H9 (cell line): ENCODE data around the gene PRKCA. TPM values are rescaled to one million over a fixed set of nuclear protein-coding genes. Genes with fewer than 3 reads are reported as not detected.

Experiments
- DNase-seq: peaks from one replicate; pipeline ENCODE4 v3.0.0-alpha.2; 2017
- H2AFZ ChIP-seq: one replicate; pipeline ENCODE4 v1.6.1; 2013; ENCODE audit warnings: mild to moderate bottlenecking, low read length, control low read depth, moderate library complexity
- H2AK5ac ChIP-seq: 2 replicates; pipeline ENCODE4 v1.6.1; 2013; ENCODE audit warnings: low read length, control low read depth, mixed read lengths; ENCODE audit not compliant: insufficient read length
- H2BK120ac ChIP-seq: one replicate; pipeline ENCODE4 v1.6.1; 2013; ENCODE audit warnings: low read depth, mild to moderate bottlenecking, low read length, control low read depth, inconsistent platforms; ENCODE audit not compliant: poor library complexity, severe bottlenecking
- H2BK12ac ChIP-seq: 2 replicates; pipeline ENCODE4 v1.6.1; 2013; ENCODE audit warnings: low read length, control low read depth, mixed read lengths, low read depth; ENCODE audit not compliant: insufficient read length
- H2BK15ac ChIP-seq: 2 replicates; pipeline ENCODE4 v1.6.1; 2013; ENCODE audit warnings: low read depth, low read length, control low read depth
- H2BK20ac ChIP-seq: one replicate; pipeline ENCODE4 v1.6.1; 2013; ENCODE audit warnings: low read depth, mild to moderate bottlenecking, low read length, control low read depth, inconsistent platforms; ENCODE audit not compliant: poor library complexity, severe bottlenecking
- H2BK5ac ChIP-seq: 2 replicates; pipeline ENCODE4 v1.6.1; 2013; ENCODE audit warnings: low read length, control low read depth, mixed read lengths; ENCODE audit not compliant: insufficient read length
- H3K14ac ChIP-seq: 2 replicates; pipeline ENCODE4 v1.6.1; 2013; ENCODE audit warnings: low read length, control low read depth; ENCODE audit not compliant: insufficient read depth
- H3K18ac ChIP-seq: 2 replicates; pipeline ENCODE4 v1.6.1; 2013; ENCODE audit warnings: low read depth, mild to moderate bottlenecking, mixed read lengths, low read length, control low read depth; ENCODE audit not compliant: insufficient read length
- H3K23ac ChIP-seq: 2 replicates; pipeline ENCODE4 v1.6.1; 2013; ENCODE audit warnings: low read length, control low read depth, mixed read lengths, low read depth; ENCODE audit not compliant: insufficient read length
- H3K23me2 ChIP-seq: 2 replicates; pipeline ENCODE4 v1.6.1; 2013; ENCODE audit warnings: low read depth, mild to moderate bottlenecking, mixed read lengths, low read length, control low read depth; ENCODE audit not compliant: insufficient read length, poor library complexity, severe bottlenecking
- H3K27ac ChIP-seq: 2 replicates; pipeline ENCODE4 v1.5.1; 2013; ENCODE audit warnings: low read length, control low read depth, mixed read lengths, low read depth; ENCODE audit not compliant: insufficient read length
- H3K27me3 ChIP-seq: 2 replicates; pipeline ENCODE4 v1.6.1; 2013; ENCODE audit warnings: low read length, control low read depth, inconsistent platforms; ENCODE audit not compliant: insufficient read depth
- H3K4ac ChIP-seq: 2 replicates; pipeline ENCODE4 v1.6.1; 2013; ENCODE audit warnings: low read depth, mild to moderate bottlenecking, control low read depth, inconsistent platforms, low read length, moderate library complexity
- H3K4me1 ChIP-seq: 2 replicates; pipeline ENCODE4 v1.6.1; 2013; ENCODE audit warnings: low read length, control low read depth, inconsistent platforms; ENCODE audit not compliant: insufficient read depth
- H3K4me2 ChIP-seq: 2 replicates; pipeline ENCODE4 v1.6.1; 2013; ENCODE audit warnings: low read length, control low read depth, mixed read lengths; ENCODE audit not compliant: insufficient read length, insufficient read depth
- H3K56ac ChIP-seq: 2 replicates; pipeline ENCODE4 v1.6.1; 2013; ENCODE audit warnings: low read depth, mild to moderate bottlenecking, mixed read lengths, low read length, control low read depth; ENCODE audit not compliant: insufficient read length
- H3K79me1 ChIP-seq: 2 replicates; pipeline ENCODE4 v1.6.1; 2013; ENCODE audit warnings: low read depth, mild to moderate bottlenecking, moderate library complexity, low read length, control low read depth, inconsistent platforms; ENCODE audit not compliant: insufficient read depth, poor library complexity, severe bottlenecking
- H3K79me2 ChIP-seq: 2 replicates; pipeline ENCODE4 v1.6.1; 2013; ENCODE audit warnings: low read length, control low read depth, inconsistent platforms; ENCODE audit not compliant: insufficient read depth
- H3K9ac ChIP-seq: 2 replicates; pipeline ENCODE4 v1.6.1; 2013; ENCODE audit warnings: low read length, control low read depth, mixed read lengths; ENCODE audit not compliant: insufficient read length; ENCODE audit errors: extremely low read depth
- H3K9me3 ChIP-seq: one replicate; pipeline ENCODE4 v1.6.1; 2013; ENCODE audit warnings: low read depth, low read length, inconsistent platforms; ENCODE audit not compliant: control insufficient read depth
- H3T11ph ChIP-seq: one replicate; pipeline ENCODE4 v1.6.1; 2013; ENCODE audit warnings: mild to moderate bottlenecking, low read length, control low read depth, inconsistent platforms
- H4K20me1 ChIP-seq: one replicate; pipeline ENCODE4 v1.6.1; 2013; ENCODE audit not compliant: control insufficient read depth, insufficient read length, insufficient read depth
- H4K5ac ChIP-seq: 2 replicates; pipeline ENCODE4 v1.6.1; 2013; ENCODE audit warnings: low read depth, mild to moderate bottlenecking, mixed read lengths, low read length, control low read depth; ENCODE audit not compliant: insufficient read length
- H4K8ac ChIP-seq: replicated peaks from 2 replicates; pipeline ENCODE4 v1.6.1; 2013; ENCODE audit warnings: low read length, control low read depth, mixed read lengths, low read depth; ENCODE audit not compliant: insufficient read length
- H4K91ac ChIP-seq: 2 replicates; pipeline ENCODE4 v1.6.1; 2013; ENCODE audit warnings: low read depth, mild to moderate bottlenecking, moderate library complexity, mixed read lengths, low read length, control low read depth; ENCODE audit not compliant: insufficient read length
- H3K27ac Mint-ChIP-seq, 3 experiments: 2 replicates in 2 of 3; 3 replicates in 1 of 3; pipeline ENCODE4 v1.8.0; 2020 to 2021; ENCODE audit warnings: mixed read lengths in 3 of 3, mild to moderate bottlenecking in 1 of 3, moderate library complexity in 1 of 3
- H3K27me3 Mint-ChIP-seq: 2 replicates; pipeline ENCODE4 v1.8.0; 2021; ENCODE audit warnings: low read depth, mild to moderate bottlenecking, moderate library complexity, mixed read lengths
- H3K36me3 Mint-ChIP-seq, 3 experiments: 2 replicates in 2 of 3; 3 replicates in 1 of 3; pipeline ENCODE4 v1.8.0; 2020 to 2021; ENCODE audit warnings: low read depth in 3 of 3, mixed read lengths in 3 of 3; ENCODE audit not compliant: insufficient read depth in 1 of 3
- H3K4me1 Mint-ChIP-seq, 2 experiments: 2 replicates each; pipeline ENCODE4 v1.8.0; 2020; ENCODE audit warnings: mixed read lengths in 2 of 2
- H3K4me3 Mint-ChIP-seq, 2 experiments: 2 replicates in 1 of 2; 3 replicates in 1 of 2; pipeline ENCODE4 v1.8.0; 2020 to 2021; ENCODE audit warnings: mild to moderate bottlenecking in 2 of 2, mixed read lengths in 2 of 2, moderate library complexity in 1 of 2
- H3K9me3 Mint-ChIP-seq, 2 experiments: 2 replicates in 1 of 2; 3 replicates in 1 of 2; pipeline ENCODE4 v1.8.0; 2020; ENCODE audit warnings: mild to moderate bottlenecking in 2 of 2, mixed read lengths in 2 of 2, moderate library complexity in 1 of 2
- CTCF ChIP-seq: fragments of 200-600 bp; sonication (generic); conservative IDR thresholded peaks from 3 replicates; pipeline ENCODE4 v1.8.0; 2021; ENCODE audit warnings: antibody characterized with exemption, mild to moderate bottlenecking
- WGBS: extraction: QIAGEN DNeasy Blood & Tissue Kit; methylation state at CpG from one replicate; pipeline ENCODE4 v1.1.7; 2013; ENCODE audit warnings: missing lambda C conversion rate, low lambda C conversion rate, mixed read lengths; ENCODE audit not compliant: insufficient read length; ENCODE audit errors: extremely low coverage; 5-methylcytosine and 5-hydroxymethylcytosine counted together
- total RNA-seq: library from RNA; stranded (reverse); gene quantifications from 2 replicates; pipeline ENCODE4 v1.2.1, GENCODE V29; 2021

Gene PRKCA
- total RNA-seq, 1 experiment from 2014 or later: 10.5 TPM

- TF ChIP-seq CTCF: no peak
- H3K9me3 Mint-ChIP-seq: no peaks in the 10 kb centered on the region
- Histone ChIP-seq H3K4ac (no peak overlapping the region), H3K79me1 (no peaks in the 10 kb centered on the region), H4K5ac (no peak overlapping the region), H2BK12ac (no peak overlapping the region), H3K4me2 (no peak overlapping the region), H4K8ac (no peak overlapping the region), H3K14ac (no peak overlapping the region), H3K23ac (no peak overlapping the region), H3T11ph (no peak overlapping the region), H3K56ac (no peak overlapping the region), H3K18ac (no peak overlapping the region), H3K23me2 (no peaks in the 10 kb centered on the region), H3K4me1 (no peaks in the 10 kb centered on the region), H3K9me3 (no peaks in the 10 kb centered on the region), H2AFZ (no peak overlapping the region), H2BK5ac (no peak overlapping the region), H2BK15ac (no peak overlapping the region), H3K9ac (no peak overlapping the region), H3K79me2 (no peaks in the 10 kb centered on the region), H2BK120ac (no peak overlapping the region), H3K27me3 (no peaks in the 10 kb centered on the region), H3K27ac (no peak overlapping the region), H2AK5ac (no peak overlapping the region), H4K91ac (no peak overlapping the region), H4K20me1 (no peaks in the 10 kb centered on the region), H2BK20ac (no peak overlapping the region)
- H3K4me1 Mint-ChIP-seq: no peaks in the 10 kb centered on the region
- no peak overlapping the region for H3K4me3 Mint-ChIP-seq
- no CpG with 5 or more reads among the region's 1 CpG for WGBS
- no peaks in the 10 kb centered on the region for H3K27me3 Mint-ChIP-seq
- no peak overlapping the region for H3K27ac Mint-ChIP-seq
- no peaks in the 10 kb centered on the region for H3K36me3 Mint-ChIP-seq
- DNase-seq: no peak
These were observed 331.8 kb downstream of the PRKCA start for GRCh38 chr17:66634193-66634592.
